ENCODE results near the gene HSPD1. TPM values are rescaled to one million over a fixed set of nuclear protein-coding genes. Genes with fewer than 3 reads are reported as not detected.

HSPD1 gene
- total and polyA plus RNA-seq, 2 of the 13 experiments (the other 11 are each of a cell fraction or from before 2014, with no cell fraction given) = 685 to 2,610 TPM

- TF ChIP-seq, protein P1, sequence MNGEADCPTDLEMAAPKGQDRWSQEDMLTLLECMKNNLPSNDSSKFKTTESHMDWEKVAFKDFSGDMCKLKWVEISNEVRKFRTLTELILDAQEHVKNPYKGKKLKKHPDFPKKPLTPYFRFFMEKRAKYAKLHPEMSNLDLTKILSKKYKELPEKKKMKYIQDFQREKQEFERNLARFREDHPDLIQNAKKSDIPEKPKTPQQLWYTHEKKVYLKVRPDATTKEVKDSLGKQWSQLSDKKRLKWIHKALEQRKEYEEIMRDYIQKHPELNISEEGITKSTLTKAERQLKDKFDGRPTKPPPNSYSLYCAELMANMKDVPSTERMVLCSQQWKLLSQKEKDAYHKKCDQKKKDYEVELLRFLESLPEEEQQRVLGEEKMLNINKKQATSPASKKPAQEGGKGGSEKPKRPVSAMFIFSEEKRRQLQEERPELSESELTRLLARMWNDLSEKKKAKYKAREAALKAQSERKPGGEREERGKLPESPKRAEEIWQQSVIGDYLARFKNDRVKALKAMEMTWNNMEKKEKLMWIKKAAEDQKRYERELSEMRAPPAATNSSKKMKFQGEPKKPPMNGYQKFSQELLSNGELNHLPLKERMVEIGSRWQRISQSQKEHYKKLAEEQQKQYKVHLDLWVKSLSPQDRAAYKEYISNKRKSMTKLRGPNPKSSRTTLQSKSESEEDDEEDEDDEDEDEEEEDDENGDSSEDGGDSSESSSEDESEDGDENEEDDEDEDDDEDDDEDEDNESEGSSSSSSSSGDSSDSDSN (CRISPR knock-in tag; IDR thresholded peaks at IDR 0.05) = no peak
- TF ChIP-seq XRCC5 (optimal IDR thresholded peaks at IDR 0.05; ENCODE audit: low read length) (no peak), FIP1L1 (IDR thresholded peaks at IDR 0.05; ENCODE audit: borderline replicate concordance, insufficient read depth, low read depth, low read length) (no peak), RNF2 (conservative IDR thresholded peaks at IDR 0.05; ENCODE audit: low read depth) (no peak), ZNF10 (CRISPR knock-in tag; IDR thresholded peaks at IDR 0.05; ENCODE audit: borderline replicate concordance, low read depth) (no peak), PLRG1 (conservative IDR thresholded peaks at IDR 0.05) (no peak), ZNF572 (CRISPR knock-in tag; IDR thresholded peaks at IDR 0.05) (no peak), ZNF350 (CRISPR knock-in tag; IDR thresholded peaks at IDR 0.05; ENCODE audit: borderline replicate concordance, low read depth) (no peak), ZSCAN25 (CRISPR knock-in tag; IDR thresholded peaks at IDR 0.05) (no peak; the same call in 1 of the 2 replicates), ZFP82 (CRISPR knock-in tag; IDR thresholded peaks at IDR 0.05; ENCODE audit: borderline replicate concordance) (no peak), ETS1 (CRISPR knock-in tag; IDR thresholded peaks at IDR 0.05) (no peak), NPAS2 (CRISPR knock-in tag; IDR thresholded peaks at IDR 0.05; ENCODE audit: borderline replicate concordance) (no peak), GTF3A (CRISPR knock-in tag; conservative IDR thresholded peaks at IDR 0.05) (no peak), KLF13 (CRISPR knock-in tag; IDR thresholded peaks at IDR 0.05) (no peak), ZNF280B (CRISPR knock-in tag; IDR thresholded peaks at IDR 0.05; ENCODE audit: borderline replicate concordance) (no peak), SRF (IDR thresholded peaks at IDR 0.05; ENCODE audit: low read depth, low read length) (no peak), TFAP4 (IDR thresholded peaks at IDR 0.05; ENCODE audit: borderline replicate concordance, low read depth) (peak; percentile 36; the same call in 1 of the 2 replicates), FOXA1 (IDR thresholded peaks at IDR 0.05) (no peak), FOXA1 (CRISPR knock-in tag; IDR thresholded peaks at IDR 0.05) (no peak)
- TF ChIP-seq, protein P2, sequence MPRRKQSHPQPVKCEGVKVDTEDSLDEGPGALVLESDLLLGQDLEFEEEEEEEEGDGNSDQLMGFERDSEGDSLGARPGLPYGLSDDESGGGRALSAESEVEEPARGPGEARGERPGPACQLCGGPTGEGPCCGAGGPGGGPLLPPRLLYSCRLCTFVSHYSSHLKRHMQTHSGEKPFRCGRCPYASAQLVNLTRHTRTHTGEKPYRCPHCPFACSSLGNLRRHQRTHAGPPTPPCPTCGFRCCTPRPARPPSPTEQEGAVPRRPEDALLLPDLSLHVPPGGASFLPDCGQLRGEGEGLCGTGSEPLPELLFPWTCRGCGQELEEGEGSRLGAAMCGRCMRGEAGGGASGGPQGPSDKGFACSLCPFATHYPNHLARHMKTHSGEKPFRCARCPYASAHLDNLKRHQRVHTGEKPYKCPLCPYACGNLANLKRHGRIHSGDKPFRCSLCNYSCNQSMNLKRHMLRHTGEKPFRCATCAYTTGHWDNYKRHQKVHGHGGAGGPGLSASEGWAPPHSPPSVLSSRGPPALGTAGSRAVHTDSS (CRISPR knock-in tag; conservative IDR thresholded peaks at IDR 0.05) = no peak
- TF ChIP-seq, protein P3, sequence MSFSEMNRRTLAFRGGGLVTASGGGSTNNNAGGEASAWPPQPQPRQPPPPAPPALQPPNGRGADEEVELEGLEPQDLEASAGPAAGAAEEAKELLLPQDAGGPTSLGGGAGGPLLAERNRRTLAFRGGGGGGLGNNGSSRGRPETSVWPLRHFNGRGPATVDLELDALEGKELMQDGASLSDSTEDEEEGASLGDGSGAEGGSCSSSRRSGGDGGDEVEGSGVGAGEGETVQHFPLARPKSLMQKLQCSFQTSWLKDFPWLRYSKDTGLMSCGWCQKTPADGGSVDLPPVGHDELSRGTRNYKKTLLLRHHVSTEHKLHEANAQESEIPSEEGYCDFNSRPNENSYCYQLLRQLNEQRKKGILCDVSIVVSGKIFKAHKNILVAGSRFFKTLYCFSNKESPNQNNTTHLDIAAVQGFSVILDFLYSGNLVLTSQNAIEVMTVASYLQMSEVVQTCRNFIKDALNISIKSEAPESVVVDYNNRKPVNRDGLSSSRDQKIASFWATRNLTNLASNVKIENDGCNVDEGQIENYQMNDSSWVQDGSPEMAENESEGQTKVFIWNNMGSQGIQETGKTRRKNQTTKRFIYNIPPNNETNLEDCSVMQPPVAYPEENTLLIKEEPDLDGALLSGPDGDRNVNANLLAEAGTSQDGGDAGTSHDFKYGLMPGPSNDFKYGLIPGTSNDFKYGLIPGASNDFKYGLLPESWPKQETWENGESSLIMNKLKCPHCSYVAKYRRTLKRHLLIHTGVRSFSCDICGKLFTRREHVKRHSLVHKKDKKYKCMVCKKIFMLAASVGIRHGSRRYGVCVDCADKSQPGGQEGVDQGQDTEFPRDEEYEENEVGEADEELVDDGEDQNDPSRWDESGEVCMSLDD (CRISPR knock-in tag; IDR thresholded peaks at IDR 0.05; ENCODE audit: borderline replicate concordance) = no peak
Measured at GRCh38 chr2:197453914-197454398, 45.7 kb downstream of the HSPD1 start (continued).
